HepG2 (cell line): ENCODE data around the gene SRP9. TPM values are rescaled to one million over a fixed set of nuclear protein-coding genes. Genes with fewer than 3 reads are reported as not detected.
A peak's percentile ranks its signal among the peaks of the same experiment; 100 is the strongest.

Experiments used
- ARNT2 ChIP-seq: sonication (generic); formaldehyde crosslinking; IDR thresholded peaks from 2 replicates; pipeline ENCODE4 v1.8.0; 2022; ENCODE audit warnings: mild to moderate bottlenecking, low read depth, missing genetic modification reagents, moderate library complexity
- CREM ChIP-seq, 2 experiments: sonication (generic) in 1 of 2; formaldehyde crosslinking in 1 of 2; IDR thresholded peaks; 2 replicates each; pipeline versions ENCODE4 v1.4.0 to v1.6.1; 2016 to 2020; ENCODE audit warnings: antibody characterized with exemption in 1 of 2, mild to moderate bottlenecking in 1 of 2, missing genetic modification reagents in 1 of 2
- ETV5 ChIP-seq: IDR thresholded peaks from 2 replicates; pipeline ENCODE4 v1.6.1; 2018; ENCODE audit warnings: missing biosample characterization, missing genetic modification reagents, inconsistent platforms, borderline replicate concordance
- ETV6 ChIP-seq: sonication (generic); formaldehyde crosslinking; conservative IDR thresholded peaks from 2 replicates; pipeline ENCODE4 v1.4.0; 2020; ENCODE audit warnings: missing genetic modification reagents
- FOXK1 ChIP-seq: sonication (generic); formaldehyde crosslinking; IDR thresholded peaks from 2 replicates; pipeline ENCODE4 v1.4.0; 2020; ENCODE audit warnings: low read depth, missing genetic modification reagents, borderline replicate concordance
- GZF1 ChIP-seq: sonication (generic); formaldehyde crosslinking; IDR thresholded peaks from 2 replicates; pipeline ENCODE4 v1.5.1; 2020; ENCODE audit warnings: mild to moderate bottlenecking, missing genetic modification reagents
- HMGA1 ChIP-seq: sonication (generic); formaldehyde crosslinking; conservative IDR thresholded peaks from 2 replicates; pipeline ENCODE4 v1.4.0; 2020; ENCODE audit warnings: missing genetic modification reagents
- HNRNPL ChIP-seq: fragments of 200-400 bp; formaldehyde crosslinking; IDR thresholded peaks from 2 replicates; pipeline ENCODE4 v1.6.1; 2017; ENCODE audit warnings: mild to moderate bottlenecking, low read depth, low read length
- MTA1 ChIP-seq: sonication (generic); formaldehyde crosslinking; IDR thresholded peaks from 2 replicates; pipeline ENCODE4 v1.4.0; 2020; ENCODE audit warnings: missing genetic modification reagents, mild to moderate bottlenecking, borderline replicate concordance
- MYNN ChIP-seq: sonication (generic); formaldehyde crosslinking; IDR thresholded peaks from 2 replicates; pipeline ENCODE4 v1.4.0; 2020; ENCODE audit warnings: mild to moderate bottlenecking, low read depth, missing genetic modification reagents
- NCOR1 ChIP-seq: fragments of 200-600 bp; sonication (generic); IDR thresholded peaks from 2 replicates; pipeline ENCODE4 v1.7.0; 2017; ENCODE audit warnings: antibody characterized with exemption, low read length, borderline replicate concordance
- NR2F2 ChIP-seq: IDR thresholded peaks from 2 replicates; pipeline ENCODE4 v1.6.1; 2012; ENCODE audit warnings: low read depth, inconsistent platforms, borderline replicate concordance
- RFXAP ChIP-seq: sonication (generic); formaldehyde crosslinking; IDR thresholded peaks from 2 replicates; pipeline ENCODE4 v1.4.0; 2020; ENCODE audit warnings: missing genetic modification reagents, borderline replicate concordance
- SOX5 ChIP-seq: IDR thresholded peaks from 2 replicates; pipeline ENCODE4 v1.6.1; 2016; ENCODE audit warnings: borderline replicate concordance
- SP1 ChIP-seq, 2 experiments: fragments of 450-650 bp in 1 of 2; sonication (generic) in 1 of 2; formaldehyde crosslinking in 1 of 2; IDR thresholded peaks; 2 replicates each; pipeline versions ENCODE4 v1.4.0 to v1.6.1; 2016 to 2020; ENCODE audit warnings: missing genetic modification reagents in 1 of 2
- ZBTB20 ChIP-seq: sonication (generic); formaldehyde crosslinking; IDR thresholded peaks from 2 replicates; pipeline ENCODE4 v1.8.1; 2023; ENCODE audit warnings: missing genetic modification reagents, low read depth, mild to moderate bottlenecking, borderline replicate concordance
- ZBTB43 ChIP-seq: sonication (generic); formaldehyde crosslinking; conservative IDR thresholded peaks from 2 replicates; pipeline ENCODE4 v1.4.0; 2020; ENCODE audit warnings: missing genetic modification reagents
- ZNF563 ChIP-seq: sonication (generic); formaldehyde crosslinking; IDR thresholded peaks from 2 replicates; pipeline ENCODE4 v1.8.0; 2022; ENCODE audit warnings: mild to moderate bottlenecking, moderate library complexity, missing genetic modification reagents
- ZNF768 ChIP-seq: sonication (generic); formaldehyde crosslinking; IDR thresholded peaks from 2 replicates; pipeline ENCODE4 v1.4.0; 2020; ENCODE audit warnings: missing genetic modification reagents
- polyA plus RNA-seq, 8 experiments: library from polyadenylated mRNA; depleted of rRNA in 3 of 8; stranded (reverse) in 7 of 8; unstranded in 1 of 8; fragments of >200 nt; fragmentation: Illumina TruSeq in 4 of 8; extraction: Trizol in 4 of 8; gene quantifications; 2 replicates each; pipeline versions ENCODE4 v1.2.1 to v1.2.3, GENCODE V29; 2011 to 2016; ENCODE audit warnings: low read depth in 4 of 8, missing spikeins in 1 of 8, mixed read lengths in 1 of 8; ENCODE audit not compliant: insufficient read depth in 1 of 8
- total RNA-seq, 5 experiments: library from RNA; depleted of rRNA; stranded (reverse); fragments of >200 nt; fragmentation: Illumina TruSeq; extraction: Trizol; gene quantifications; 2 replicates each; pipeline ENCODE4 v1.2.3, GENCODE V29; 2016; ENCODE audit warnings: low read depth in 1 of 5
- TF ChIP-seq, protein P1 (sequence below): sonication (generic); formaldehyde crosslinking; IDR thresholded peaks from 2 replicates; pipeline ENCODE4 v1.5.0; 2020; ENCODE audit warnings: mild to moderate bottlenecking, missing genetic modification reagents

Gene SRP9
- total and polyA plus RNA-seq, 2 of the 13 experiments (the other 11 are each of a cell fraction or from before 2014, with no cell fraction given): 251 to 307 TPM

DNA sequence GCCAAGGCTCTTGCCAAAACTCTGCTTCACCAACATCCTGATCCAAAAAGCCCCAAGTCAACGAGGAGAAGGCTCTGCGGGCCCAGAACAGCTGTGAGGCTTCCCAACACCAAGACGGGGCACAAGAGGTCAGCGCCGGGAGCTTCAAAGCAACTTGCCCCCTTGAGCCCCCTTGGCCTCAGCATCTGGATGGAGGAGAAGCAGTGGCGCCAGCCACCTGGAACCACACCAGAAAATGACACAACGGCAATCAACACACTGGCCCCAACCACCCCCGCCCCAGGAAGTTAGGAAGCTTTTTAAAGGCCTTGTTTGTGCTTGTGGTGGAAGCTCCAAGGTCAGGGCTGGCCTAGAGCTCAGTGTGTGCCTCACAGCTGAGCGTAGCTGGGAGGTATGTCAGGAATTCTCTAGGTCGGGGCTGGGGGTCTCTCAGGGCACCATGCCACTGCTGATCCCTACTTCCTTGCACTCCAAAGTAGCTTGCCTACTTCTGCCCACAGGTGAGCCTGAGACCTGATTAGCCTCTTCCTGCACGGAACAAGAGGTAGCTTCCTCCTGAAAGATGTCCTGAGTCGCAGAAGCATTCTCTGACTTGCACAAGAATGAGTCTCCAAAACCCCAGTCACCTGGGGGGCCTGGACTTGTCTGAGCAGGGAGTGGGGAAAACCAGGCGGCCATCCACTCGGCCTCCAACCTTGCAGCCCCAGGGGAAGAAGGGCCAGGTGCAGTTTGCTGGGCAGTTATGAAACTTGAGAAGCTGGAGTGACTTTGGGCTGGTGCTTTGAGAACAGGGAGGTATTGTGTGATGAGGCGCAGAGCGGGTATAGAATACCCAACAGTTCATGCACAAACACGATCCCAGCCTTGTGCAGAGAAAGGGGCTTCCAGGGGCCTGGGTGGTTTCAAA, 9.7 kb upstream of the SRP9 start (continued):
- peak; percentile 39; the same call in 1 of the 2 replicates for TF ChIP-seq MYNN
- TF ChIP-seq MTA1 (CRISPR knock-in tag): peak; percentile 17; the same call in 1 of the 2 replicates
- TF ChIP-seq ZBTB20 (CRISPR knock-in tag): no peak
- no peak for TF ChIP-seq RFXAP (CRISPR knock-in tag)
- TF ChIP-seq, protein P1, sequence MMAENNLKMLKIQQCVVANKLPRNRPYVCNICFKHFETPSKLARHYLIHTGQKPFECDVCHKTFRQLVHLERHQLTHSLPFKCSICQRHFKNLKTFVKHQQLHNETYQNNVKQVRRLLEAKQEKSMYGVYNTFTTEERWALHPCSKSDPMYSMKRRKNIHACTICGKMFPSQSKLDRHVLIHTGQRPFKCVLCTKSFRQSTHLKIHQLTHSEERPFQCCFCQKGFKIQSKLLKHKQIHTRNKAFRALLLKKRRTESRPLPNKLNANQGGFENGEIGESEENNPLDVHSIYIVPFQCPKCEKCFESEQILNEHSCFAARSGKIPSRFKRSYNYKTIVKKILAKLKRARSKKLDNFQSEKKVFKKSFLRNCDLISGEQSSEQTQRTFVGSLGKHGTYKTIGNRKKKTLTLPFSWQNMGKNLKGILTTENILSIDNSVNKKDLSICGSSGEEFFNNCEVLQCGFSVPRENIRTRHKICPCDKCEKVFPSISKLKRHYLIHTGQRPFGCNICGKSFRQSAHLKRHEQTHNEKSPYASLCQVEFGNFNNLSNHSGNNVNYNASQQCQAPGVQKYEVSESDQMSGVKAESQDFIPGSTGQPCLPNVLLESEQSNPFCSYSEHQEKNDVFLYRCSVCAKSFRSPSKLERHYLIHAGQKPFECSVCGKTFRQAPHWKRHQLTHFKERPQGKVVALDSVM: no peak
- peak; percentile 60; the same call in 1 of the 2 replicates for TF ChIP-seq CREM (IDR thresholded peaks at IDR 0.05)
- no peak for TF ChIP-seq CREM (CRISPR knock-in tag; IDR thresholded peaks at IDR 0.05)
- 0 out of 2 replicates have a peak, but pooled peaks have one; percentile 32 for TF ChIP-seq GZF1
- no peak for TF ChIP-seq ETV6 (CRISPR knock-in tag)
- no peak for TF ChIP-seq HMGA1
- TF ChIP-seq NR2F2: peak; percentile 81; the same call in 1 of the 2 replicates
- peak; percentile 66; the same call in 1 of the 2 replicates for TF ChIP-seq ZBTB43 (CRISPR knock-in tag)
- no peak for TF ChIP-seq SP1 (IDR thresholded peaks at IDR 0.05)
- no peak for TF ChIP-seq SP1 (CRISPR knock-in tag; IDR thresholded peaks at IDR 0.05)
- 0 out of 2 replicates have a peak, but pooled peaks have one; percentile 17 for TF ChIP-seq HNRNPL
- TF ChIP-seq FOXK1 (CRISPR knock-in tag): no peak
- TF ChIP-seq ETV5 (CRISPR knock-in tag): peak; percentile 77
- TF ChIP-seq SOX5 (CRISPR knock-in tag): peak; percentile 63; the same call in 1 of the 2 replicates
- TF ChIP-seq ZNF768: 0 out of 2 replicates have a peak, but pooled peaks have one; percentile 43
- peak; percentile 68; the same call in 1 of the 2 replicates for TF ChIP-seq ARNT2 (CRISPR knock-in tag)
- TF ChIP-seq NCOR1: peak; percentile 50; the same call in 1 of the 2 replicates
- TF ChIP-seq ZNF563 (CRISPR knock-in tag): peak; percentile 19; the same call in 1 of the 2 replicates
